GM12873 (cell line): Measurements from ENCODE around the gene TMPRSS11A.

Experiments
- CTCF ChIP-seq: IDR thresholded peaks from 2 replicates; pipeline ENCODE4 v1.5.1; 2012; ENCODE audit warnings: low read depth, mild to moderate bottlenecking, moderate library complexity, low read length, control low read depth; ENCODE audit not compliant: insufficient read depth; ENCODE audit errors: missing control alignments

The TMPRSS11A gene

GRCh38 chr4:67973608-67974007 lies 10.3 kb upstream of the TMPRSS11A start:
- no peak for TF ChIP-seq CTCF

GRCh38 chr4:67954890-67955289 lies 8.4 kb downstream of the TMPRSS11A start:
- no peak for TF ChIP-seq CTCF

- TF ChIP-seq CTCF = no peak
Measured at GRCh38 chr4:67941074-67941473, 22.2 kb downstream of the TMPRSS11A start.

- no peak for TF ChIP-seq CTCF
Measured at GRCh38 chr4:67940506-67940905, 22.8 kb downstream of the TMPRSS11A start.

GRCh38 chr4:67939195-67939594 lies 24.1 kb downstream of the TMPRSS11A start:
- TF ChIP-seq CTCF = no peak

- TF ChIP-seq CTCF = no peak
Measured at GRCh38 chr4:67935888-67936287, 27.4 kb downstream of the TMPRSS11A start.

GRCh38 chr4:67934628-67935027 lies 28.7 kb downstream of the TMPRSS11A start:
- no peak for TF ChIP-seq CTCF

GRCh38 chr4:67933755-67934154 lies 29.5 kb downstream of the TMPRSS11A start:
- no peak for TF ChIP-seq CTCF
